ELF-1 (cell line): ENCODE measurements around the gene FAM120B.
"Not testable (repeated sequence)": the region's sequence is repeated elsewhere in the genome, so short reads cannot be mapped to it uniquely, and the experiment has no call there.

Experiments
- DNase-seq: peaks from one replicate; pipeline ENCODE4 v3.0.0-alpha.2; 2016; ENCODE audit warnings: low read depth, low spot score

FAM120B gene, protein sequence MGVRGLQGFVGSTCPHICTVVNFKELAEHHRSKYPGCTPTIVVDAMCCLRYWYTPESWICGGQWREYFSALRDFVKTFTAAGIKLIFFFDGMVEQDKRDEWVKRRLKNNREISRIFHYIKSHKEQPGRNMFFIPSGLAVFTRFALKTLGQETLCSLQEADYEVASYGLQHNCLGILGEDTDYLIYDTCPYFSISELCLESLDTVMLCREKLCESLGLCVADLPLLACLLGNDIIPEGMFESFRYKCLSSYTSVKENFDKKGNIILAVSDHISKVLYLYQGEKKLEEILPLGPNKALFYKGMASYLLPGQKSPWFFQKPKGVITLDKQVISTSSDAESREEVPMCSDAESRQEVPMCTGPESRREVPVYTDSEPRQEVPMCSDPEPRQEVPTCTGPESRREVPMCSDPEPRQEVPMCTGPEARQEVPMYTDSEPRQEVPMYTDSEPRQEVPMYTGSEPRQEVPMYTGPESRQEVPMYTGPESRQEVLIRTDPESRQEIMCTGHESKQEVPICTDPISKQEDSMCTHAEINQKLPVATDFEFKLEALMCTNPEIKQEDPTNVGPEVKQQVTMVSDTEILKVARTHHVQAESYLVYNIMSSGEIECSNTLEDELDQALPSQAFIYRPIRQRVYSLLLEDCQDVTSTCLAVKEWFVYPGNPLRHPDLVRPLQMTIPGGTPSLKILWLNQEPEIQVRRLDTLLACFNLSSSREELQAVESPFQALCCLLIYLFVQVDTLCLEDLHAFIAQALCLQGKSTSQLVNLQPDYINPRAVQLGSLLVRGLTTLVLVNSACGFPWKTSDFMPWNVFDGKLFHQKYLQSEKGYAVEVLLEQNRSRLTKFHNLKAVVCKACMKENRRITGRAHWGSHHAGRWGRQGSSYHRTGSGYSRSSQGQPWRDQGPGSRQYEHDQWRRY

DNA sequence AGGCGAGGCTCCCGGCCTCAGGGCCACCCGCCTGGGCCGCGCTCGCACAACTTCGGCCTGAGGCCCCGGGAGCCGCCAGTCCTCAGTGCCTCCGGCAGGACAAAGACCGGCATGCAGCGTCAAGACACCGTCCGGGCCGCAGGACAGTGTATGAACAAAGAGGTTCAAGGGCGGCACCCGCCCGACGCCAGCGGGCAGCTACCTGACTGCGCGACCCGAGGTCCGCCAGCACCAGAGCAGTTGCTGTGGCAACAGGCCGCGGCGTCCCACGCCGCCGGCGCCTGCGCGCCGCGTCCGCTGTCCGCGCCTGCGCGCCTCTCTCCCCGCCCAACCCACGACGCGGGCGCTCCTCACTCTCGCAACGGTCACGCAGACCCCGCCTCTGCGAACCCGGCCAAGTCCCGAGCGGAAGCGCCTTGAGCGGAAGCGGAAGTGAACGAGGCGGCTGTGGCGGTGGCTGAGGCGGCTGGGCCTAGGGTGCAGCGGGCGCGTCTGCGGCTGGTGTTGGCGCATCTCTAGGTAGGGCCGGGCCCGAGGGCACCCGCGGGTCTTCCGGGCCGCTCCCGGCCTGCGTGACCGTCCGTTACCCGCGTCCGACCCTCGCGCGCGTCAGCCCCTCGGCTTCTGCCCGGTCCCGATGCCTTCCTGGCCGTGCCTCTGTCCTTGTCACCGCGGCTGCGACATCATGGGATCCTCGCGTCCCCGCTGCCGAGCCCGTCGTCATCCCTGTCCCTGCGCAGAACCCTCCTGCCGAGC lies at the start of gene FAM120B:
Gene FAM120B (plus strand): TSS at position 435 of the 756 bp plus-strand sequence. CDS start 10,633 bp downstream, outside the sequence.
- DNase-seq, result peak; percentile 91

DNA sequence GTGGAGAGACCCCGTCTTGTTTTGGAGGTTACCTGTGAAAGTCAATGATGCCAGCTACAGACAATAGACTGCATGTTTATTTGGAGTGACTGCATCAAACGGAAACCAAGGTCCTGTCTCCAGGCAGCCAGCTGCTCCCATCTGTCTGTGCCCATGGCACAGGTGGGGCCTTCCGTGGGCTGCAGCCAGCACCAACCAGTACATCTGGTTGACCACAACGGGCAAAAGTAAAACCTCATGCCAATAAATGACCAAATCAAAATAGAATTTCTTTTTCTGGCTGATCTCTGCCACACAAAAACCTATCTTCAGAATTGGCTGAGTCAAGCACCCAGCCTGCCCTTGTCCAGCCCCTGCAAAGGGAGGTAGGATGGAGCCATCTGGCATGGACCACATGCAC lies 49.2 kb upstream of the FAM120B start:
- no peak for DNase-seq

DNA sequence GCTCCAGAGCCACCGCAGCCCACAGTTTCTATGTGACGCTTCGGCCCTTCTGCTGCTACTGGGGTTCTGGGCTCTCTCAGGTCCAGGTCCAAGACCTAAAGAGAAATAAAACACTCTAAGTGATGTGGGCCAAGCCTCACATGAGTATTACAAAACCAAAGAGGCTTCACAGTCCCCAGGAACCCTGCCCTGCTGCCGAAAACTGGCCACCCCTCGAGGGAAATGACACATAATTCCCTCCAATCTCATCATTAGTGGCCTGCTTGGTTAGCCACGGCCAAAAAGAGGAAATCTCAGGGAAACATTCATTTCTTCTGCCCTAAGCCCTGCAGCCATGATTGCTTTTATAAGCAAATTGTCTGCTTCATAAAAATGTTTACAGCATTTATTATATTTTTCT lies 48.2 kb upstream of the FAM120B start:
- no peak for DNase-seq

DNA sequence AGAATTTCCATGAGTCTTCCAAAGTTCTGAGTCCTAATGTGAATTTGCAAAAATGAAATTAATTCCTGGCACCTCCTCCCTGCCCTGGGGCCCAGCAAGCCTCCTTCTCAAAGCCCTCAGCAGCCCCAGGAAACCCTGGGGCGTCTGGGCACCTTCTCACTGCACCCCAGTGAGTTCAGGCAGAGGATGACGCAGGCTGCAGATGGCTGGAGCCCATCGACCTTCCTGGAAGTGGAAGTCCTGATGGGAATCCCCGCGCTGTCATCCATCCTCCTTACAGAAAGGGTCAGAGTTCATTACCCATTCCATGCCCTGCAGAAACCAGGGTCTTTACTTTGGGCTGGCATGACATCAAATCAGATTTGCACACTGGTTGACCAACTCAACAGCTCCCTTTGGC lies 47.3 kb upstream of the FAM120B start:
- no peak for DNase-seq

DNA sequence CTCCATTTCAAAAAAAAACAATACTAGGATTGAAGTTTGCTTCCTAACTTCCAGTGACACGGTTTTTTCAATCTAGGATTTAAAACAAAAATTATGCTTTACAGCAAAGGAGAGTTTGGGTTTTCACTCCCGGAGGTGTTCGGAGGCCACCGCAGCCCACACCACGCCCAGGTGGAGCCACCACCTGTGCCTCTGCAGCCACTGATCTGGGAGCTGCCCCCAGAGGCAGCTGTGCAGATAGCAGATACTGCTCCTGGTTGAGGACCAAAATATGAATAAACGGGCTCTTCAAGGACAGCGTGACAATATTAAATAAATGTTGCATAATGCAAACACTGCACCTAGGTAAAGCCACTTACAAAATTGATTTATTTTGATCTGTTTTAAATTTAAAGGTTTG lies 45.9 kb upstream of the FAM120B start:
- no peak for DNase-seq

DNA sequence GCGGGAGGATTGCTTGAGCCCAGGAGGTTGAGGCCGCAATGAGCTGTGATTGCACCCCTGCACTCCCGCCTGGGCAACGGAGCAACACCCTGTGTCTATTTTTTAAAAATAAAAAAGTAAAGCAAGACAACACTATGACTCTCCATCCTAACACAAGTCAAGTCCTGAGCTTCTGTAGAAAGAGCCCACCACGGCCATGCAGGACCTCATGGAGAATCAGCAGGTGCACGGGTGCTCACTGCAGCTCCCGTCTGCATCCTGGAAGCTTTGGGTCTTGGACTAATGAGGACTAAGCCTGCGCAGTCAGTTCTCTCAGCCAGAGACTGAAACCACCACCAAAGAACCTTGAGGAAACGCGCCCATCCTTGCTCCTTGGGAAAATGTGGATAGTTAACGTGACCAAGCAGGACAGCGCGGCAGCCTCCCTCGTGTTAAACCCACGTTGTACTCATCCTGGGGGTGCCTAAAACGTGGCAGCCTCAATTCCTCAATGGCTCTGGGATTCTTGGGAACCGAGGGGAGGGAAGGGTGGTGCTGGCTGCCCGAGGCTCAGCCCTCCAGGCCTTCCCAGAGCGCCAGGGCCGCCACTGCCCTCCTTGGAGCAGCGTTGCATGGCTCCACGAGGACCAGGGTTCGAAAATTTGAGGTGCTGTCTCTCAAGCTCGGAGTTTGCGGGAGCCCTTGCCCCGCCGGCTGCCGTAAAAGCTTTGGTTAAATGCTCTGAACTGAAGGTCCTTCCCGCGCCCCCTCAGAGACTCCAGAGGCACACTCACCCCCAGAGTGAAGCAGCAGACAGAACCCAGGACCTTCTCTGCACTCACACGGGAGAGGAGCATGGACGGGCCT lies 44.7 kb upstream of the FAM120B start:
- DNase-seq, result no peak

DNA sequence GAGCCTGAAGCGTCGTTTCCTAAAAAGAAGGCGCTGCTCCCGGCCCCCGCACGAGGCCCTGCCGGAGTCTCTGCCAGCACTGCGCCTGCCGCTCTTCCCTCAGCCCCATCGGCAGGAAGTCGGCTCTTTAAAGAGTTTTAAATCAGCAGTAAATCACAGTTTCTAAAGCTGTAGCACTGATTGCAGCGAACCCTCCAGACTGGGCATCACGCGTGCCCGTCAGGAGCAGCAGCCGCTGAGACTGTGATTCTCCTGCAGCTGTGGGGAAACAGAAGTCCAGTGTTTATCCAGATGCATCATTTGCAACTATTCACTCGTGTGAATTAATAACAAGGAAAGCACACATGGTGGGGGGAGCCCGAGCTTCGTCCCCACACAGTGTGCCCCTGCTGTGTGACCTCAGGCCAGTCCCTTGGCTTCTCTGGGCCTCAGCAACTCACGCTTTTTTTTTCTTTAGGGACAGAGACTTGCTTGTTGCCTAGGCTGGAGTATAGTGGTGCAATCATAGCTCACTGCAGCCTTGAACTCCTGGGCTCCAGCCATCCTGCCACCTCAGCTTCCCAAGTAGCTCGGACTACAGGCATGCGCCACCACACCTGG lies 44.0 kb upstream of the FAM120B start:
- DNase-seq, result no peak

DNA sequence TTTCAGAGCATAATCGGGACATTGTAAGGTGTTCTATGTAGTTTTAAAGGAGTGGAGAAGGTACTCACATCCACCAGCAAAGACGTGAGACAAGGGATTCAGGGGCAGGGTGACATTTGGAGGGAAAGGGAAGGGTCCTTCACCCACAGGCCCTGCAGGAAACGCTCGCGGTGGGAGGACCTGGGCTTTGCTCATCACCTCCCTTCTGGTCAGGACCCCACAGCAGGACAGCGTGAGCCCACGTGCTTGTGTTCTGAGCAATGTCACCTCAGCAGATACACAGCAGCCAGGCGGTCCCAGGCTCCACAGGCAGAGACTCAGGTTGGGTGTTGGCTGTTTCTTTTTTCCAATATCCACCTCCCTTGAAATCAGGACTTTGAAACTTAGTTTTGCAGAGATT lies 43.1 kb upstream of the FAM120B start:
- DNase-seq, result no peak

DNA sequence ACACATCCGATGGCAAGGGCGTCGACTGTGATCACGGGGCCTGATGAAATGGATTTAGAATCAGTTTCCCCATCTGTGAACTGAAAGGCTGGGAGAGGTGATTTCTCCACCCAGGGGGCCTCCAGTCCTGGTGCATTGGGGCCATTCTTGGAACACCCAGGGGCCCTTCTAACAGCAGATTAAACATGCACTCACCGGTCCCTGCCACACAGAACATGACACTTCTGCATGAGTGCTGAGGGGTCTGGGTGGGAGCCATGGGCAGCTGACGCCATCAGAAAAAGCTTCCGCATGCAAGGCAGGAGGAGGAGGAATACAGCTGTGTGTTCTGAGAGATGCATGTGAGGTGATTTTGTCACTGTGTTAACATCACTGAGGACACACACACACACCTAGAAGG lies 42.5 kb upstream of the FAM120B start:
- no peak for DNase-seq

DNA sequence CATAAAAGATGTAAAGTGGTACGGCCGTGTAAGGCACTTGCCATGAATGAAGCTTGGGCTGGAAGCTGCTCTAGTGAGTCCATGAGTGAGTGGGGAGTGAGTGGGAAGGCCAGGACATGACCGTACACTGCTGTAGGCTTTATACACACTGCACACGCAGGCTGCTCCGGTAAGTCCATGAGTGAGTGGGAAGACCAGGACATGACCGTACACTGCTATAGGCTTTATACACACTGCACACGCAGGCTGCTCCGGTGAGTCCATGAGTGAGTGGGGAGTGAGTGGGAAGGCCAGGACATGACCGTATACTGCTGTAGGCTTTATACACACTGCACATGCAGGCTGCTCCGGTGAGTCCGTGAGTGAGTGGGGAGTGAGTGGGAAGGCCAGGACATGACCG lies 41.9 kb upstream of the FAM120B start:
- not testable (repeated sequence) for DNase-seq

DNA sequence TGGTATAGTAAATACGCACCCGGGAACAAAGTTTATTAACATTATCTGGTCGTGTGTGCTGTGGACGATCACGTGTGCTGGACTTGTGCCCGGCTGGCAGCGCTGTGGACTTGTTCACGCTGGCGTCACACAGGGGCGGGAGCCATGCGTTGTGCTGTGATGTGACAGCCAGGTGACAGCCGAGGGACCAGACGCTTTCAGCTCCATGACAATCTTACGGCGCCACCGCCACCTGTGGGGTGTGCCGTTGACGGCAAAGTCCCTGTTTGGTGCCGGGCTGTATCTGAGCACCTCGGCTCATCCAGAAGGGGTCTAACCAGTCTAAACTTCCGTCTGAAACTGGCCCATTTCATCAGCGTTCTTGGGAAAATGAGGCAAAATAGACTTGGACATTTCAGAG lies 40.9 kb upstream of the FAM120B start:
- DNase-seq, result no peak

DNA sequence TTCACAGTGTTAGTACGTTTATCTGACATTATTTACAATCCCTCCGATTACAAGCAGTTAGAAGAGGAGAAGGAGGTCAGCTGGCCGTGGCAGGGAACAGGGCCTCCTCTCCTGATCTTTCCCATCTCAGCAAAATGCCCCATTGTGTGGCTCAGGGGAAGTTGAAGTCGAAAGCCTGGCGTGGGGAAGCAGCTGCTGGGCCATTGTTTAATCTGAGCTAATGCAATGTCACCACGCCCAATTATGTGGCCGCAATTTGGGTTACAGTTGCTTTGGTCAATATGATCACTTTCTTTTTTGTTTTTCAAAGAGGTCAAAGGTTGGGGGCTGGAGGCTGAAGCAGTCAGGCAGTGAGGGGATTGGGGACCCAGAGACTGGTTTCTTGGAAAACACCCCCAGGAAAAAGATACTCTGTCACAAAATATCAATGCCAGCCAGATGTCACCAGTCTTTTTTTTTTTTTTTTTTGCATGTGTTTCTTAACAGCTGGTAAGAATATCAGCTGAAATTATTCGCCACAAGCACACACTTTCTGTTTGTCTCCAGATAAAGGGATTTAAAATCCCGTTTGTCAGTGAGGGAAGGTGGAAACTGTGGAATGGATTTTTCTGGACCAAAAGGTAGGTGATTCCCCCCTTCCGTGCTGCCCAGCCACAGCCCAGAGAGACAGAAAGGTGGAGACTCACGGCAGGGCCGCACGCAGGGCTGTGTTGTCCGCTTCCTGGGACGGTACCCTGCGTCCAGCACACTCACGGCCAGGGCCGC lies 40.3 kb upstream of the FAM120B start:
- DNase-seq, result no peak

DNA sequence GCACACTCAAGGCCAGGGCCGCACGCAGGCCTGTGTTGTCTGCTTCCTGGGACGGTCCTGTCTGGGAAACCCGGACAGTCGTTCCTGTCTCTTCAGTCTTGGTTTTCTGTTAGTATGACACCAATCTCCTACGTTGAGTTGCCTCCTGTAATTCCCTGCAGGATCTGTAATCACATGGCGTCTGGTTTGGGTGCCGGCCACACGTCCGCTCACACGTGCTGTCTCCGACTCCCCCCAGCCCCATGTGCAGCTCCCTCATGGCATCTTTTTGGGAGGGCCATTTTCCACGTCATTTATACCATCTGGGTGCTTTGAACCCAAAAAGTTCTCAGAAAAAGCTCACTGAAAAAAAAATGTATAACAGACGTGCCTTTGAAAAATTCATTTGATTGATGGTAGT lies 38.9 kb upstream of the FAM120B start:
- no peak for DNase-seq

DNA sequence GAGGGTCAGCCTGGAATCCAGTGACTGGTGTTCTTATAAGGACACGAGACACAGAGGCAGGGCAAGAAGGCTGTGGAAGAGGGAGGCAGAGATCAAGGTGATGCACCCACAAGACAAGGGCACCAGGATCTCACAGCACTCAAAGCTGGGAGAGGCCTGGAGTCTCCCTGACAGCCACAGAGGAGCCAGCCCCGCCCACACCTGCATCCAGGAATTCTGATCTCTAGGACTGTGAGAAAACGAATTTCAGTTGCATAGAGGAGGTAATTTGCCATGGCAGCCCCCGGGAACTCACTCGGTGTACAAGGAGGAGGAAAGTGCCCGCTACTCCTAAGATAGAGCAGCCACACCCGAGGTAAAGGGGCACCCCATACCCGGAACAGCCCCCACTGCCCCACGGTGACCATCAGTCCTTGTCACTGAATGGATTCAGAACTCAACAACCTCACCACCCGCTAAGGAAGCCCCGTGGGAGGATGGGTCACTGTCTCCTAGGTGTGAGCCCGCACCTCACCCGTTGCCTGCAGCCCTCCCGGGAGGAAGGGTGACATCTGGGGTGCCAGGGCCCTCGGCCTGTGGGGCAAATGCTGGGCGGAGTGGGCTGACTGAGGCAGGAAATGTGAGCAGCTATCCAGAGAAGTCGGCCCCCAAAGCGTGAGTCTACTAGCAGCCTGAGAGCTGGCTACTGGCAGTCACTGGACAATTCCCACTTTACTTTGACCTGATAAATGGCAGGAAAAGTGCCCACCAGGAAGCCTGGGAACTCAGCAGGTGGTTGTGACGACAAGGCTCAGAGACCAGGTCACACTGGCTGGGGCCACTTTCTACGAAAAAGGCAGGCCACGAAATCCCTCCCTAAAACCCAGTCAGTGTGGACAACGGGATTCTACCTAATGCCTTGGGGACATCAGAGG lies 38.1 kb upstream of the FAM120B start:
- DNase-seq, result no peak

DNA sequence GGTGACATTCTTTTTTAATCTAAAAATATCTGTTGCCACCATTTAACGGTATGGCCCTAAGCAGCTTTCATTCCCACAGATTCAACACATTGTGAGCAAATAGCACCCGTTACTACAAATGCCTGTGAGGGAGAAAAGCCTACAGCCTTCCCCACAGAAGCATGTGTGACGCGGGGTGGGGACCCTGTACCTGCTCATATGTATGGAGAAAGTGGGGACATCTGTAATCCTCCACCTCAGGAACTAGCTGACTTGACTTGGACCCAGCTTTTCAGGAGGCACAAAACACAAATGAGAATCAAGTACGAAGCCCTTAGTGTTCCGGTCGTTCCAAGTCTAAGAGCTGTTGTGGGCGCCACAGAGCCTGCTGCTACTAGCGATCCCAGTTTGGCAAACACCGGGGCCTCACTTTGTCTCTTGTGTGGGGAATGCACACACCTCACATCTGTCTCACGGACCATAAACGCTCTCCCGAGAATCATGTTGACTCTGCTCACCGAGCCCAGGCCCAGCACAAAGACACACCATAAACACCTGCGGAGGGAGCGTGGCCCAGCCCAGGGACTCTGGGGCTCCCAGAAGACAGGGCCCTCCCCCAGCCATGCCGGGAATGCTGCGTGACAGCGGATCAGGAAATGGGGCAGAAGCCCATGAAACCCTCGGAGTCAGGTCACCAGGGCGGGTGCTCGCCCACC lies 37.3 kb upstream of the FAM120B start:
- DNase-seq, result peak; percentile 78

DNA sequence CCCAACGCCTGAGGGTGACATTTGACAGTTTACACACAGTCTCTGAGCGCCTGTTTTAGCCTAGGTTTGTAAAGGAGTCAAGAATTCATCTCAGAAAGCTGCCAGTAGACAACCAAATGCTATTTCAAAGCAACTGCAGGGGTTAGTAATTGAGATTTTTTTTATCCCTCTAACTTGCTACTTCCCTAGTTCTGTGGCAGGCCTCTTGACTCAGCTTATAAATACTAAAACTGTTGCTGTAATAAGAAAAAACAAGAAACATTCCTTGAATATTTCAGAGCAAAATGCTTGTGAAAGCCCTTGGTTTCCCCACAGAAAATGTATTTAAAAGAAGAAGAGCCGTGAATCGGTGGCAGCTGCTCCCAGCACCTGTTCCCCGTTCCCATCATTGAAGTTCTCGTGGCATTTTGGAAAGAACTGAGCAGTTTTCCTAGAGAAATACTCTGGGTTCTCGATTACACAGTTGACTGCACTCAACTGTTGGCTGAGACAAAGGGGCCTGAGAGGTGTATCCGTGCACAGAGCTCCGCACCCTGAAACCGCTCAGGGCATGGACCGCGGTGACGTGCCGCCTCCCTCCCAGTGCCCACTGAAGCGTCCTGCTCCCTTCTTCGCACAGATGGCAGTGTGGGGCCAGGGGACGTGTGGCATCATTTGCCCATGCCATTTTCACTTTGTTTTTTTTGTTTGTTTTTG lies 36.6 kb upstream of the FAM120B start:
- no peak for DNase-seq

DNA sequence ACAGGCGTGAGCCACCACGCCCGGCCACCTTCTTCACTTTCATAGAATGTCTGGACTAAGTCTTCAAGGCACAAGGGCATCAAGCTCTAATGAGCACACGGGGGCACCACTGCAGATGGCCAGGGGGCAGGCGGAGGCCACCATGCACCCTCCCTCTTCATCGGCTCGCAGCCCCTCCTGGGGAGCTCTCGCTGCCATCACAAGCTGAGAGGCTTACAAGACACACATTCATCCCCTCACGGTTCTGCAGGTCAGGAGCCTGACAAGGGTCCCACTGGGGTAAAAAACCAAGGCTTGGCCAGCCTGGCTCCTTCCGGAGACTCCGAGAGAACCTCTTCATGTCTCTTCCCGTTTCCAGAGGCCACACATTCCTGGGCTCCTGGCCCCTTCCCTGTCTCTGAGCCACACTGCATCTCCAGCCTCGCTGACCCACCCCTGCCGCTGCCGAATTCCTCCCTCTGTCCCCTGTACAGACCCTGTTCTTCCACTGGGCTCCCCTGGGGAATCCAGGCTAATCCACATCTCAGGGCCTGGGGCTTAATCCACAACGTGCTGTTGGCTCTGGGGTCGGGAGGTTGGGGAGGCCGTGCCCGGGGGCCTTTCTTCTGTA lies 35.5 kb upstream of the FAM120B start:
- DNase-seq, result peak; percentile 56
